ENCODE measurements around the gene LYRM4.

DNA sequence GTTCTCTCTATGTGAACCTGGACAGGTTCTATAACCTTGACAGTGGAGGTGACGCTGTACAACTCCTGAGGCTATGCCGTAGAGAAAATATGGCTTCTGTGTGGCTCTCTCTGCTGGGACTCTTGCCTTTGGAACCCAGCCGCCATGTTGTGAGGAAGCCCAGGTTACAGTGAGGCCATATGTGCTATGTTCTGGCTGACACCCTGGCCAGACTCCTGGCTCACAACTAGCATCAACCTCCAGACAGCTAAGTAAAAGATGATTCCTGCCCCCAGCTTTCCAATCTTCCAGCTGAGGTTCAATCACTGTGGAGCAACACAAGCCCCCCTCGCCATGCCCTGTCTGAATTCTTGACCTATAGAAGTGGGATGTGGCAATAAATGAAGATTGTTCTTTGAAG, 118.6 kb downstream of the LYRM4 start:
- TF ChIP-seq CTCF (IDR thresholded peaks at IDR 0.05) (no peak), POLR2A (IDR thresholded peaks at IDR 0.05) (no peak)
